Stimulated activated CD8-positive, alpha-beta memory T cell treated with anti-CD3 and anti-CD28 coated beads, Interleukin-15, amount 100 ng/mL, for 48 hours (primary cell): ENCODE measurements around the gene KRTAP10-12.
"Not testable (repeated sequence)": the region's sequence is repeated elsewhere in the genome, so short reads cannot be mapped to it uniquely, and the experiment has no call there.

Experiments
- DNase-seq, 2 donors: peaks; one replicate each; pipeline ENCODE4 v3.0.0-alpha.2; 2020; ENCODE audit warnings: low read depth in 2 of 2

Gene KRTAP10-12

GRCh38 chr21:44670642-44671432, 26.1 kb upstream of the KRTAP10-12 start:
- no peak for DNase-seq

GRCh38 chr21:44671911-44672310, 25.1 kb upstream of the KRTAP10-12 start:
- DNase-seq = no peak

GRCh38 chr21:44677881-44678280, 19.1 kb upstream of the KRTAP10-12 start:
- DNase-seq = no peak

GRCh38 chr21:44681152-44681551, 15.8 kb upstream of the KRTAP10-12 start:
- no peak for DNase-seq

GRCh38 chr21:44681861-44682579, 15.0 kb upstream of the KRTAP10-12 start, which contains the start of gene KRTAP12-1:
Gene KRTAP12-1, minus strand, starts transcription at chr21:44682163. Its CDS starts 40 bp downstream, at chr21:44682123.
- DNase-seq = no peak

- no peak for DNase-seq
These were observed 14.3 kb upstream of the KRTAP10-12 start for GRCh38 chr21:44682580-44683151.

- no peak for DNase-seq
These were observed 12.9 kb upstream of the KRTAP10-12 start for GRCh38 chr21:44684077-44684476.

GRCh38 chr21:44684483-44684882, 12.5 kb upstream of the KRTAP10-12 start:
- DNase-seq = no peak

GRCh38 chr21:44685050-44685449, 11.9 kb upstream of the KRTAP10-12 start:
- not testable (repeated sequence) for DNase-seq

- no peak for DNase-seq
These were observed 10.8 kb upstream of the KRTAP10-12 start for GRCh38 chr21:44686000-44686781.

GRCh38 chr21:44686843-44687561, 10.0 kb upstream of the KRTAP10-12 start:
- no peak for DNase-seq

GRCh38 chr21:44687671-44688070, 9.3 kb upstream of the KRTAP10-12 start:
- no peak for DNase-seq

GRCh38 chr21:44689740-44690139, 7.2 kb upstream of the KRTAP10-12 start:
- DNase-seq = not testable (repeated sequence)

- no peak for DNase-seq
These were observed 5.3 kb upstream of the KRTAP10-12 start for GRCh38 chr21:44691686-44692085.

GRCh38 chr21:44692798-44693512, 4.0 kb upstream of the KRTAP10-12 start:
- DNase-seq = no peak

GRCh38 chr21:44694776-44695175, 2.2 kb upstream of the KRTAP10-12 start:
- no peak for DNase-seq

- no peak for DNase-seq
These were observed 1.8 kb upstream of the KRTAP10-12 start for GRCh38 chr21:44695184-44695583.

- DNase-seq = no peak
These were observed 1.3 kb upstream of the KRTAP10-12 start for GRCh38 chr21:44695641-44696040.

- no peak for DNase-seq
These were observed 400 bp upstream of the KRTAP10-12 start for GRCh38 chr21:44696572-44696971.
